K562 (cell line): Measurements from ENCODE around the gene UGT3A1. TPM values are rescaled to one million over a fixed set of nuclear protein-coding genes. Genes with fewer than 3 reads are reported as not detected.

Source experiments
- ARID1B ChIP-seq: fragments of 450-650 bp; IDR thresholded peaks from 2 replicates; pipeline ENCODE4 v1.6.1; 2016; ENCODE audit warnings: antibody characterized with exemption, mild to moderate bottlenecking, inconsistent platforms
- BRCA1 ChIP-seq, 2 experiments: fragments of 450-650 bp in 1 of 2; sonication (generic) in 1 of 2; formaldehyde crosslinking in 1 of 2; IDR thresholded peaks; 2 replicates each; pipeline versions ENCODE4 v1.5.0 to v1.6.1; 2017 to 2020; ENCODE audit warnings: mild to moderate bottlenecking in 1 of 2, missing genetic modification reagents in 1 of 2
- CBX8 ChIP-seq: fragments of 200-600 bp; sonication (generic); IDR thresholded peaks from 2 replicates; pipeline ENCODE4 v1.6.1; 2012; ENCODE audit warnings: borderline replicate concordance, mixed run types, low read depth, mild to moderate bottlenecking, moderate library complexity, mixed read lengths, low read length, control low read depth, inconsistent platforms; ENCODE audit not compliant: poor library complexity, severe bottlenecking; ENCODE audit errors: extremely low read depth
- DPF2 ChIP-seq: fragments of 450-650 bp; IDR thresholded peaks from 2 replicates; pipeline ENCODE4 v1.6.1; 2016
- ETV5 ChIP-seq: sonication (generic); formaldehyde crosslinking; IDR thresholded peaks from 2 replicates; pipeline ENCODE4 v1.4.0; 2020; ENCODE audit warnings: low read depth, mild to moderate bottlenecking, missing genetic modification reagents
- OTX1 ChIP-seq: fragments of 450-650 bp; formaldehyde crosslinking; IDR thresholded peaks from 2 replicates; pipeline ENCODE4 v1.4.0; 2022; ENCODE audit warnings: mild to moderate bottlenecking
- PML ChIP-seq: IDR thresholded peaks from 2 replicates; pipeline ENCODE4 v1.6.1; 2012; ENCODE audit warnings: low read length, inconsistent platforms
- SIN3A ChIP-seq, 2 experiments: fragments of 150-350 bp in 1 of 2; IDR thresholded peaks; 2 replicates each; pipeline ENCODE4 v1.6.1; 2011 to 2016; ENCODE audit warnings: borderline replicate concordance in 2 of 2, low read depth in 2 of 2, low read length in 2 of 2, mild to moderate bottlenecking in 2 of 2, moderate library complexity in 2 of 2; ENCODE audit not compliant: control insufficient read depth in 1 of 2
- WHSC1 ChIP-seq: IDR thresholded peaks from one replicate; pipeline ENCODE4 v1.6.1; 2012; ENCODE audit warnings: low read length, control low read depth, inconsistent platforms
- ZNF239 ChIP-seq: fragments of 250-450 bp; sonication (Bioruptor Pico); IDR thresholded peaks from 2 replicates; pipeline ENCODE4 v1.4.0; 2020; ENCODE audit warnings: mild to moderate bottlenecking
- ZNF324 ChIP-seq: fragments of 250-450 bp; sonication (Bioruptor Pico); IDR thresholded peaks from 2 replicates; pipeline ENCODE4 v1.4.0; 2020; ENCODE audit warnings: mild to moderate bottlenecking
- ZNF583 ChIP-seq: fragments of 250-450 bp; sonication (Bioruptor Pico); IDR thresholded peaks from 2 replicates; pipeline ENCODE4 v1.4.0; 2020
- polyA plus RNA-seq, 8 experiments: library from polyadenylated mRNA; depleted of rRNA in 4 of 8; stranded (reverse) in 5 of 8; unstranded in 3 of 8; fragments of >200 nt; fragmentation: Nextera tagmentation in 2 of 8; fragmentation: Illumina TruSeq in 1 of 8; extraction: Ambion mirVana in 2 of 8; extraction: Trizol in 1 of 8; gene quantifications; 2 replicates each; pipeline versions ENCODE4 v1.2.1 to v1.2.3, GENCODE V29; 2011 to 2014; ENCODE audit warnings: inconsistent platforms in 1 of 8, missing spikeins in 1 of 8
- total RNA-seq, 7 experiments: library from RNA; depleted of rRNA in 6 of 7; stranded (reverse); fragments of >200 nt in 6 of 7; fragmentation: Illumina TruSeq in 2 of 7; extraction: Trizol in 2 of 7; gene quantifications; 2 replicates each; pipeline versions ENCODE4 v1.2.1 to v1.2.3, GENCODE V29; 2011 to 2021; ENCODE audit warnings: low replicate concordance in 1 of 7
- TF ChIP-seq, protein P1 (sequence below): sonication (generic); formaldehyde crosslinking; IDR thresholded peaks from 2 replicates; pipeline ENCODE4 v1.8.0; 2022; ENCODE audit warnings: mild to moderate bottlenecking, missing genetic modification reagents

The UGT3A1 gene
- total and polyA plus RNA-seq, 9 of the 15 experiments (the other 6 are each of a cell fraction or from before 2014, with no cell fraction given), result not detected

- TF ChIP-seq, protein P1, sequence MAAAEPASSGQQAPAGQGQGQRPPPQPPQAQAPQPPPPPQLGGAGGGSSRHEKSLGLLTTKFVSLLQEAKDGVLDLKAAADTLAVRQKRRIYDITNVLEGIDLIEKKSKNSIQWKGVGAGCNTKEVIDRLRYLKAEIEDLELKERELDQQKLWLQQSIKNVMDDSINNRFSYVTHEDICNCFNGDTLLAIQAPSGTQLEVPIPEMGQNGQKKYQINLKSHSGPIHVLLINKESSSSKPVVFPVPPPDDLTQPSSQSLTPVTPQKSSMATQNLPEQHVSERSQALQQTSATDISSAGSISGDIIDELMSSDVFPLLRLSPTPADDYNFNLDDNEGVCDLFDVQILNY (CRISPR knock-in tag), result no peak
- no peak for TF ChIP-seq ZNF239
- no peak for TF ChIP-seq CBX8
- TF ChIP-seq ZNF324, result no peak
- no peak for TF ChIP-seq ETV5 (CRISPR knock-in tag)
- TF ChIP-seq OTX1 (CRISPR knock-in tag), result no peak
- no peak for TF ChIP-seq PML
- no peak for TF ChIP-seq SIN3A (IDR thresholded peaks at IDR 0.05; ENCODE audit: borderline replicate concordance in 2 of 2, control insufficient read depth in 1 of 2, low read depth in 2 of 2, low read length in 2 of 2)
- no peak for TF ChIP-seq WHSC1
- TF ChIP-seq DPF2, result no peak
- TF ChIP-seq ARID1B, result no peak
- no peak for TF ChIP-seq BRCA1 (IDR thresholded peaks at IDR 0.05)
- no peak for TF ChIP-seq BRCA1 (CRISPR knock-in tag; IDR thresholded peaks at IDR 0.05)
- TF ChIP-seq ZNF583, result no peak
Observed at GRCh38 chr5:35921930-35922329, 69.3 kb downstream of the UGT3A1 start (continued).
